Body of pancreas (tissue), 4 donors: ENCODE results near the gene CHCHD10. TPM values are rescaled to one million over a fixed set of nuclear protein-coding genes. Genes with fewer than 3 reads are reported as not detected.

Experiments used
- ATAC-seq: fragments of 150-250 bp; one replicate; pipeline ENCODE4 v1.9.1; 2016
- DNase-seq, 4 donors: peaks; one replicate each; pipeline ENCODE4 v3.0.0-alpha.2; 2019
- H3K27ac ChIP-seq, 4 donors: fragments of 200-600 bp; sonication (generic); 1 replicate in 3 of 4; 2 replicates in 1 of 4; pipeline versions ENCODE4 v1.5.1 to v1.6.1; 2016 to 2019; ENCODE audit warnings: mild to moderate bottlenecking in 1 of 4, mixed read lengths in 1 of 4, moderate library complexity in 1 of 4
- H3K27me3 ChIP-seq, 2 donors: fragments of 200-600 bp; sonication (generic); one replicate each; pipeline ENCODE4 v1.6.0; 2016; ENCODE audit warnings: mild to moderate bottlenecking in 1 of 2
- H3K36me3 ChIP-seq, 2 donors: fragments of 200-600 bp; sonication (generic); replicated peaks in 1 of 2; 2 replicates each; pipeline ENCODE4 v1.5.1; 2016; ENCODE audit warnings: low read depth in 2 of 2; ENCODE audit not compliant: insufficient read depth in 1 of 2
- H3K4me1 ChIP-seq: fragments of 200-600 bp; sonication (generic); one replicate; pipeline ENCODE4 v1.6.0; 2016
- H3K4me3 ChIP-seq, 2 donors: fragments of 200-600 bp; sonication (generic); 1 replicate in 1 of 2; 2 replicates in 1 of 2; pipeline ENCODE4 v1.5.1; 2016 to 2019
- H3K9me3 ChIP-seq, 3 donors: fragments of 200-600 bp; sonication (generic); 1 replicate in 2 of 3; 2 replicates in 1 of 3; pipeline ENCODE4 v1.5.1; 2016
- POLR2A ChIP-seq, 3 donors: fragments of 450-650 bp; IDR thresholded peaks; one replicate each; pipeline ENCODE4 v1.6.1; 2016; ENCODE audit warnings: antibody characterized with exemption in 3 of 3, mild to moderate bottlenecking in 2 of 3
- WGBS, 2 donors: methylation state at CpG; one replicate each; pipeline ENCODE4 v1.1.5; 2017; 5-methylcytosine and 5-hydroxymethylcytosine counted together
- intact Hi-C: fragments of 100-400 bp; cut with DNase I; formaldehyde crosslinking; loops from one replicate; pipeline ENCODE4 v1.15.1; 2023
- total RNA-seq, 2 donors: library from RNA; depleted of rRNA; stranded (reverse); fragments of >200 nt; gene quantifications; one replicate each; pipeline ENCODE4 v1.1.0, GENCODE V29; 2016
- TF ChIP-seq, protein P1 (sequence below), 7 experiments: fragments of 450-650 bp in 4 of 7; fragments of 200-600 bp in 3 of 7; sonication (generic) in 3 of 7; IDR thresholded peaks; one replicate each; pipeline ENCODE4 v1.5.1; 2016 to 2019; ENCODE audit warnings: antibody characterized with exemption in 7 of 7

The CHCHD10 gene
- total RNA-seq, 2 donors from 2014 or later = 18.2 to 116 TPM

DNA sequence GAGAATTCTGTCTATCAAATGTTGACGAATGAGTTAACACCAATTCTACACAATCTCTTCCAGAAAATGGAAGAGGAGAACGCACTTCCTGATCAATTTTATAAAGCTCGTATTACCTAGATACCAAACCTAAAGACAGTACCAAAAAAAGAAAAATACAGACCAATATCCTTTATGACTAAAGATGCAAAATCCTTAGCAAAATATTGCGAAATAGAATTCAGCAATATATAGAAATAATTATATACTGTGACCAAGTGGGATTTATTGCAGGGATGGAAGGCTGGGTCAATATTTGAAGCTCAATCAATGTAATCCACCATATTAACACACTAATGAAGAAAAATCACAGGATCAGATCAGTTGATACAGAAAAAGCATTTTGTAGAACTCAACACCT lies 44.6 kb upstream of the CHCHD10 start:
- Histone ChIP-seq H3K36me3 (peaks cover 0 to 9% of the 10 kb centered on the region in 2 donors), H3K4me3 (no peak overlapping the region), H3K27ac (no peak overlapping the region), H3K4me1 (no peaks in the 10 kb centered on the region), H3K9me3 (no peaks in the 10 kb centered on the region), H3K27me3 (no peaks in the 10 kb centered on the region)
- 93 to 97% methylated on average over 4 of the region's 4 CpGs for WGBS, 2 donors
- no peak for DNase-seq
- no peak for ATAC-seq
- TF ChIP-seq, protein P1, sequence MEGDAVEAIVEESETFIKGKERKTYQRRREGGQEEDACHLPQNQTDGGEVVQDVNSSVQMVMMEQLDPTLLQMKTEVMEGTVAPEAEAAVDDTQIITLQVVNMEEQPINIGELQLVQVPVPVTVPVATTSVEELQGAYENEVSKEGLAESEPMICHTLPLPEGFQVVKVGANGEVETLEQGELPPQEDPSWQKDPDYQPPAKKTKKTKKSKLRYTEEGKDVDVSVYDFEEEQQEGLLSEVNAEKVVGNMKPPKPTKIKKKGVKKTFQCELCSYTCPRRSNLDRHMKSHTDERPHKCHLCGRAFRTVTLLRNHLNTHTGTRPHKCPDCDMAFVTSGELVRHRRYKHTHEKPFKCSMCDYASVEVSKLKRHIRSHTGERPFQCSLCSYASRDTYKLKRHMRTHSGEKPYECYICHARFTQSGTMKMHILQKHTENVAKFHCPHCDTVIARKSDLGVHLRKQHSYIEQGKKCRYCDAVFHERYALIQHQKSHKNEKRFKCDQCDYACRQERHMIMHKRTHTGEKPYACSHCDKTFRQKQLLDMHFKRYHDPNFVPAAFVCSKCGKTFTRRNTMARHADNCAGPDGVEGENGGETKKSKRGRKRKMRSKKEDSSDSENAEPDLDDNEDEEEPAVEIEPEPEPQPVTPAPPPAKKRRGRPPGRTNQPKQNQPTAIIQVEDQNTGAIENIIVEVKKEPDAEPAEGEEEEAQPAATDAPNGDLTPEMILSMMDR (IDR thresholded peaks at IDR 0.05) = no peak
- TF ChIP-seq POLR2A (IDR thresholded peaks at IDR 0.05) = no peak
- intact Hi-C loops = no loop called here

DNA sequence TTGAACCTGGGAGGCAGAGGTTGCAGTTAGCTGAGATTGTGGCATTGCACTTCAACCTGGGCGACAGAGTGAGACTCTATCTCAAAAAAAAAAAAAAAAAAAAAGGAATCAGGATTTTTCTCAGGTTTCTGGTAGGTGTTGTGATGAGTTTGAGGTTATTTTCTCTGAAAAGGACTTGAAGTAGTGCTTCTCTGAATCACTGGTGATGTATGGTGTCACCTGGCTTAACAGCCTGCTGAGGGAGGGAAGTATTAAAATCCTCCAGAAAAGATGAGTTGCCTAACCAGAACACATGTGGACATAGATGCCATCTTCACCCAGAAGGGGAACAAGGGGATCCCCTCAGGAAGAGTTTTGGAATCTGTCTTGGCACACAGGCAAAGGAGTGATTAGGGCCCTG lies 39.1 kb upstream of the CHCHD10 start:
- Histone ChIP-seq H3K27ac (no peak overlapping the region), H3K36me3 (peaks cover 0 to 13% of the 10 kb centered on the region in 2 donors), H3K4me3 (no peak overlapping the region), H3K27me3 (no peaks in the 10 kb centered on the region), H3K4me1 (no peaks in the 10 kb centered on the region), H3K9me3 (no peaks in the 10 kb centered on the region)
- intact Hi-C loops = no loop called here
- TF ChIP-seq, protein P1 (IDR thresholded peaks at IDR 0.05) = no peak
- TF ChIP-seq POLR2A (IDR thresholded peaks at IDR 0.05) = no peak
- DNase-seq = no peak
- no peak for ATAC-seq
- 100% methylated on average over 1 of the region's 1 CpG for WGBS, 2 donors

DNA sequence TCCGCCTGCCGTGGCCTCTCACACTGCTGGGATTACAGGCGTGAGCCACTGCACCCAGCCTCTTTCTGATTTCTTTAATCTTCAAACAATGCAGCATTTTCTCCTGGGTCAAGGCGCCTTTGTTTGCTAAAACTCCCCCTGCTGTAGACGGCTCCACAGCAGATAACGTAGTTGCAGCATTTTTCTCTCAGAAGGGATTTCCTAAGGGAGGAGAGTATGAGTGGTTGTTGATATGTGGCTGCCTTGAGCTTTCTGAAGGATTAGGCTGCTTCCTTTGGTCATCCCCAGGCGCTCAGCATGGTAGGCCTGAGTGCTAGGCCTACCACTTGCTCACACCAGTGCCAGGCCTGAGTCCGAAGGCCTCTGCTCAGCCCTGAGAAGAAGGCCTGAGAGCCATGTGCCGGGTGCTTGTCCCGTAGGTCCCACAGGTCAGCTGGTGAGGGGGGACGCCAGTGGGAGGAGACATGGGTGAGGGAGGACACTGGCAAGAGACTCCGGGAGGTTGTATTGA lies 37.1 kb upstream of the CHCHD10 start:
- no peaks in the 10 kb centered on the region for H3K4me1 ChIP-seq
- TF ChIP-seq POLR2A (IDR thresholded peaks at IDR 0.05) = no peak
- TF ChIP-seq, protein P1 (IDR thresholded peaks at IDR 0.05) = no peak
- WGBS, 2 donors = 68 to 95% methylated on average over 6 to 12 of the region's 12 CpGs

DNA sequence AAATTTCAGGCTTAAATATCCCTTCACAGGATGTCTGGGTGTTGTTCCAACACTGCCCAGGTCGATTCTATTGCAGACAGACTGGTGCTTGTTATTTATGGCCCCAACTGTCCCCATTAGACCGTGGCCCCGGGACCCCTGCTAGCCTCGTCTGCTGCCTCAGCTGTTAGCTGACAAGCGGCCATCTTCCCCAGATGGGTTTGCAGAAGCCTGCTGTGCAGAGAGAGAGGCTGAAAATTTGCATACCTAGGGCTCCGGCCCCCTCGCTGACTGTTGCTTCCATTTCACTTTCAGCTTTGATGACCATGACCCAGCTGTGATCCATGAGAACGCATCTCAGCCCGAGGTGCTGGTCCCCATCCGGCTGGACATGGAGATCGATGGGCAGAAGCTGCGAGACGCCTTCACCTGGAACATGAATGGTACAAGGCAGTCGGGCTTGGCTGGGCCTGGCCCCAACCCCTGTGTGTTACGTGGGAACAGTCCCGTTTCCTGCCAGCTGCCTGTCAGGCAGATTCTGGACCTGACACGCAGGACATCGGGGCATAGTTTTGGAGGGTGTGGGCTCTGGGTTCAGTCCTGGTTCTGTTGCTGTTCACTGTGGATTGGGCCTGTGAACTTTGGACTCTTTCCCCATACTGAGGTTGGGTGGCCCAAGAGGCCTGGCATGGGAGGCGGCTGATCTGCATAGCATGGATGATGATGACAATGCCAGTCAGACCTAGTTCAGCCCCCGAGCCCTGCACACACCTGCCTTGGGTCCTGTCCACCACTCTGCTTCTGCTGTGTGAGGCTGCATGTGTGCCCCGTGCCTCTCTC lies 35.4 kb upstream of the CHCHD10 start:
- ATAC-seq (no peak), DNase-seq (no peak)
- intact Hi-C loops = no loop called here
- WGBS, 2 donors = 82 to 93% methylated on average over 13 to 21 of the region's 21 CpGs
- Histone ChIP-seq H3K27ac (no peak overlapping the region), H3K27me3 (no peaks in the 10 kb centered on the region), H3K36me3 (peaks cover 0 to 27% of the 10 kb centered on the region in 2 donors), H3K4me3 (no peak overlapping the region), H3K9me3 (no peaks in the 10 kb centered on the region), H3K4me1 (no peaks in the 10 kb centered on the region)
- TF ChIP-seq, protein P1 (IDR thresholded peaks at IDR 0.05) = no peak
- TF ChIP-seq POLR2A (IDR thresholded peaks at IDR 0.05) = no peak

More for the DNA sequence above, 37.1 kb upstream of the CHCHD10 start:
- intact Hi-C loops = no loop called here
- H3K27ac ChIP-seq = no peak overlapping the region
- no peaks in the 10 kb centered on the region for H3K9me3 ChIP-seq
- peaks cover 0 to 26% of the 10 kb centered on the region in 2 donors for H3K36me3 ChIP-seq
- DNase-seq (no peak), ATAC-seq (no peak)
- H3K27me3 ChIP-seq = no peaks in the 10 kb centered on the region
- H3K4me3 ChIP-seq = no peak overlapping the region
